Fibroblast of peridontal ligament (primary cell): ENCODE results near the gene KCNJ10.
A peak's percentile ranks its signal among the peaks of the same experiment; 100 is the strongest.
"Not testable (repeated sequence)": the region's sequence is repeated elsewhere in the genome, so short reads cannot be mapped to it uniquely, and the experiment has no call there.

Experiments
- DNase-seq: peaks from one replicate; pipeline ENCODE4 v3.0.0-alpha.2; 2010; ENCODE audit errors: extremely low read depth

Gene KCNJ10

DNA sequence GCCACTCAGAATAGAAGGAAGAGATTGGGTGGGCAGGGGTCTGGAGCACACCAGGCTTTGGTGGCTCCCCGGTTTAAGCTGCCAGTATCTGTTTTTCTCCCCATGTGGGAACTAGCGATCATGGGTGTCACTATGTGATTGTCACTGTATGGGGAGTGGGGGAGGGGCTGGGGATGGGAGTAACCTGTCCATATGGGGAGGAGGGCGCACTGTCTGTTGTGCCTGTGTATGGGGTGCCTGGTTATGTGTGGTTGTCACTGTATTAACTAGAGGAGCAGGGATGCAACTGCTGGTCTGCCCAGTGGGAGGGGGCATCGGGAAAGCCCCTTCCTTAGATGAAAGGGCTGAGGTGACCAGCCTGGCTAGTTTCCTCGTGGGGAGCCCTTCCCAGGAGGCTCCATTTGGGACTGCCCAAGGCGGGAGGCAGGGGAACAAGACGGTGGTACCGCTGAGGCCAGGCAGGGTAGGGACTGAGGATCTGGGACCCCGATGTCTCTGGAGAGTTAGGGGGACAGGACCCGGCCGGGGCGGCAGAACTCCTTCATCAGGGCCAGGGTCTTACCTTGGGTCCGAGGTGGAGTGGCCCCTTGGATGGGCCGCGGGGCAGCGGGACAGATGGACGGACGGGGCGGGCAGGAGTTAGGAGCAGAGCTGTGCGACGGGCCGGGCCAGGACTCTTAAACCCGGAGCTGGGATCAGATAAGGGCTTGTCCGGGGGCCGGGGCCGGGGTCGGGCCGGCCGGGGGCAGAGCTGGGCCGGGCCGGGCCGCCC is at the start of gene KCNJ10:
Gene KCNJ10, minus strand, starts transcription at position 701 of the 772 bp plus-strand sequence. CDS start 27,628 bp downstream, outside the sequence.
- DNase-seq = no peak

DNA sequence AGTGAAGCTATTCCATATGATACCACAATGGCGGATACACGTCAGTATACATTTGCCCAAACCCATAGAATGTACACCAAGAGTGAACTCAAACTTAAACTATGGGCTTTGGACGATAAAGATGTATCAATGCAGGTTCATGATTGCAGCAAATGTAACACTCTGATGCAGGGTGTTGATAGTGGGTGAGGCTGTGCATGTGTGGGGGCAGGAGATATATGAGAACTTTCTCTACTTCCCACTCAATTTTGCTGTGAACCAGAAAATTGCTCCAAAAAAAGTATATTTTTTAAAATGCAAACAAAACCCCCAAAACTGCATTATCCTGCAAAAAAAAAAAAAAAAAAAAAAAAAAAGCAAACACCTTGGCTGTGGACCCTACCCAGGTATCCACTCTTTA is 49.0 kb upstream of the KCNJ10 start:
- DNase-seq = no peak

DNA sequence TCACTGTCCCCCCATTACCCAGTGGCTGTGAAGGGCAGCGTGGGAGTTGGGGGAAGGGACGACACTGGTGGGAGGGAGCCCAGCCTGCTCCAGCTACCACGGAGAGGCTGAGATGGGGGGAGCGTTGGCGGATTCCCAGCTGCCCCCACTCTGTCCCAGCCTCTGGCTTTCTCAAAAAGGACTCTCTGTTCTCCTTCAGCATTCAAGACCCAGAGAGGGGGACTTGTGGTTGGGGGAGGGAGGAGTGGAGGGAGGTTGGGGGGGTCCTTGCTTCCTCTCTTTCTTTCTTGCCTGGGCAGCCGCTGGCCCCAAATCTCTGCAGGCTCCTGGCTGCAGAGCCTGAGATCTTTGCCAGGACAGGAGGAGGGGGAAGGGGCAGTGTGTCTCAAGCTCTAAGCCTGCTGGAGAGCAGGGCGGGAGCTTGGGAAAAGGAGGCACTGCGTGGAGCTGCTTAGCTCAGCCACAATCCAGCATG is 47.8 kb upstream of the KCNJ10 start:
- peak; percentile 55 for DNase-seq

DNA sequence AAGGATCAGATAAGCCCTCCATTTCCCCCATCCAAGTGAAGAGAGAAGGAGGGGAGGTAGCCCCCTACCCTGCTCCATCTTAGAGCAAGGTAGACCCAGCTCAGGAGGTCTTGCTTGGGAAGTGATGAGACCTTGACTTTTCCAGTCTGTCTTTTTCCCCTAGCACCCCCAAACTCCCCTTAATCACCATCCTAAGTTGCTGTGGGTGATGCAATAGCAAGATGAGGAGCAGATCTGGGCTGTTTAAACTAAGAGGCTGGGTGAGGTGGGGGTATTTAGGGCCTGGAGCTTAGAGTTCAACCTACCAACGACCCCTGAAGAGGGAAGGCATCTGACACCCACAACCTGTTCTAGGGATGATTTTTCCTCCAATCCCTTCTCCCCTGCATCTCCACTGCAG is 47.3 kb upstream of the KCNJ10 start:
- DNase-seq = no peak

DNA sequence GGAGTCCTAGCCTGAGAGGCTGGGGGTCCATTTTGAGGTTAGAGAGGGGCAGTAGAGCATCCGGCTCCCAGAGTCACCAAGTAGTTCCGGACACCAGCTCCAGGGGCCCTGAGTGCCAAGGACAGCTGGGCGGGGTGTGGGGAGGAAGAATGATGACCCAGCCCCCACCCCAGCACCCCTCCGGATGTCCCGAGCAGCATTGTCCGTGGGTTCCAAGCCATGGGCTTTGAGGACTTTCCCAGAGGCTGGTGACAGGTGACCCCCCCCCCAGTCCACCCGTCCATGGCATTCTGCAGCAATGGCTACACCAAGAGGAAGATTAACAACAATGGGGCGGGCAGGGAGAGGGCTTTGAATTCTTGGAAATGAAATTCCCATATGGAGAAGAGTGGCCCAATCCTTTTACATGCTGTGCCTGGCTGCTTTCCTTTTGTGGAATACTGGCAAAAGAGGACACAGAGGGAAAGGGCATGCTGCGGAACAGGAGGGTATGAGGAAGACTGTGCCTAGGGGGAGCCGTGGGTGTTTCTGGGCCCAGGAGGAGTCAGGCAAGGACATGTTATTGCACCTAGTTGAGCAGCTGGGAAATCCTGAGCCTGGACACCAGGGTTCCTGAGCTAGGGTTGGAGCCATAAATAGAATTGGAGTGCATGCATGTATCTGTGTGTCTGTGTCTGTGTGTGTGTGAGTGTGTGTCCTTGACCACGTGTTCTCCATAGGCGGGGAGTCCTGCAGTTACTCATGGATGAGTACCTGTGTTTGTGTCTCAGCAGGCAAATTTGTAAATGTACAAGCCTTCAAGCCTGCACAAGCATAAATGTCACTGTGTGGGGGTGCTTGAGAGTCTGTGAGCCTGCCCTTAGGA is 46.6 kb upstream of the KCNJ10 start:
- peak; percentile 42 for DNase-seq

DNA sequence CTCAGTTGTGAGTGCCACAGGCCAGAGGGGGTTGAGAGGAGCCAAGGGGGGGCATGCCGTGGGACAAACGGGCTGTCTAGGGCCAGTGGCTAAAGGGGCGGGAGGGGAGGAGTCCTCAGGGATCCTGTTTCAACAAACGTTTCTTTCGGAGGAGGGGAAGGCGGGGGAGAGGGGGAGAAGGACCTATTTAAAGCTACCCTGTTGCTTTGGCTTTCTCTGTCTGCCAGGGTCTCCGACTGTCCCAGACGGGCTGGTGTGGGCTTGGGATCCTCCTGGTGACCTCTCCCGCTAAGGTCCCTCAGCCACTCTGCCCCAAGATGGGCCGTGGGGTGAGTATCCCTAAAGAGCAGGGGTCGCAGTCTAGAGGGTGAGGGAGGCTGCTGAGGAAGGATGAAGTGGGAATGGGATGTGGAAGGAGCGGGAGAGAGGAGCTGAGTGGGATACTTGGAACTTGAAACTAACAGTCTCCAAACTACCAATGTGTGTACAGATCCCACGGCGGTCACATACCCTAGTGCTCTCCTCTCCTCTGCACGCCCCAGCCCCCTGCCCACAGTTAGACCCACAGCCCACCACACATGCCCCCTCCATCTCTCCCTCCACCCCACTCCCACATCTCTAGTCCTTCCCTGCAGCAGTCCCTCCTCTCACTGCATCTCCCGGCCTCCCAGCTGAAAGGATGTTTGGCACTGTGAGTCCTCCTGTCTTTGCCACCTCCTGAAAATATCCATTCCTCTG is 45.8 kb upstream of the KCNJ10 start, which contains the start of gene ATP1A2:
Gene ATP1A2, plus strand, starts transcription at position 215 of the 738 bp plus-strand sequence. Its CDS starts 103 bp downstream, at position 318.
- DNase-seq = no peak

DNA sequence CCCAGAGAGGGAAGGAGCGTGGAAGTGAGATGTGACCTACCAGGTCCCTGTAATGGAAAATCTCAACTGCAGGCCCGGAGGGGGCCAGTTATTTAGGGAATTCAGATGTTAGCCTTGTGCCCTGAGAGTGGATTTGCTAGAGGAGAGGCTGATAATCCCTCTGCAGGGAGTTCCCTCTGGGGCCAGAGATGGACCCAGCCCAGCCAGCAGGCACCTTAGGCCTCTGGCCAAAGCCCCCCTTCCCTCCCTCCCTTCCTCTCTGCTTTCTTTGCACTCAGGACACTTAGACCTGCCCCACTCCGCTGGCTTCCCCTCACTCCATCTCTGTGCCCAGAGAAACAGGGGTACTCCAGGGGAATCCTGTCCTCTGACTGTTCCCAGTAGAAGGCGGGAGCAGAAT is 44.1 kb upstream of the KCNJ10 start:
- DNase-seq = no peak

DNA sequence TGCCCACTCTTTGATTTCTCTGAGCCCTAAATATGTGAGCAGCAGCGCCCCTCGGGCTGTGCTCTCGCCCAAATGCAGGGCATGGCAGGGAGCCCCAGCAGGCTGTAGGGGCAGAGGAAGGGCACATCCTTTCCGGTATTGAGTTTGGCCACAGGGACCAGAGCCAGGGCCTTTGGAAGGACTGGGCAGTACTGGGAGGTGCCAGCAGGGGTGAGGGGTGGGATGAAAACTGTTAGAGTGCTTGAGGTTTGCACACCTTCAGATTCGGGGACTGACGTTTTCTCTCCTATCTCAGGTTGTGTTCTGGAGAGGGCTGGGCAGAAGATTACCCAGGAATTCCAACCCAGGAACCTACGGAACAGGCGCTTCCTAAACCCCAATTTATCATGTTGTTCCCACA is 43.4 kb upstream of the KCNJ10 start:
- no peak for DNase-seq

DNA sequence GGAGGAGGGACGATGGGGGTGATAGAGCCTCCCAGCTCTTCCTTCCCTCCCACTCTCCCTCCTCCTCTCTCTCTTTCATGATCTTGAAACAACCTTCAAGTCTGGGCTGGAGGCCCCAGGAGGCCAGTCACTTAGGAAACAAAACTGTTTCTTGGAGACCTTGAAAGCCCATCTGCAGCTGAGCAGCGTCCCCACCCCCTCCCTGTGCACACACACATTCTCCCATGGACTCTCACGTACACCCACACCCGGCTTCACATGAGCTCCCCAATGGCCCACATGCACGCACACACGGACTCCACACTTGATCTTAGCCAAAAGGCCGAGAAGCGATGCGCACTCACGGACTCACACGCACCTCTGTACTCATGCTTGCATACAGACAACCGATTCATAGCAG is 42.4 kb upstream of the KCNJ10 start:
- no peak for DNase-seq

DNA sequence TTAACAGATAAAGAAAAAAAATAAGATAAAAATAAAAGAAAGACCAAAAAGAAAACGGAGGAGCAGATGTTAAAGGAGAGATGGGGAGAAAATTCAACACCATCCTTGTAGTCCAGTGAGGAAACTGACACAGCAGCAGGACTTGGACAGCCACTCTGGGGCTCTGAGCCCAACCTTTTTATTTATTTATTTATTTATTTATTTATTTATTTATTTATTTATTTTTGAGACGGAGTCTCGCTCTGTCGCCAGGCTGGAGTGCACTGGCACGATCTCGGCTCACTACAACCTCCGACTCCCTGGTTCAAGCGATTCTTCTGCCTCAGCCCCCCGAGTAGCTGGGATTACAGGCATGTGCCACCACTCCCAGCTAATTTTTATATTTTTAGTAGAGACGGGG is 41.5 kb upstream of the KCNJ10 start:
- not testable (repeated sequence) for DNase-seq

DNA sequence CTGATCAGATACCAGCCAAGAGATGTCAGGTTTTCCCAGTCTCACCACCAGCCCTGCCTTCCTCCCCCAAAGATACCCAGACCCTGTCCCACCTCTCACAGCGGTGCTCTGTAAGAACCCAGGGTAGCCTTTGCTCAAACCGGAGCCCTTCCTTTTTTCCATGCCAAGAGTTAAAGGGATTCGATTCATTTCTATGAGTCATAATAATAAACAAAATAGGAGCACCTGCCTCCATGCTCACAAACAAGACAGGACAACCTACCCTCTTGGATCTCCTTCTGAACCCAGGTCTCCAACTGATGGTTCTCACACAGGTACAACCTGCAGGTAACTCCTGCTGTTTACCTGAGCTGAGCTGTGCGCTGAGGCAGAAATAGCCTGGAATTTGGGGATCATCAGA is 39.7 kb upstream of the KCNJ10 start:
- no peak for DNase-seq

DNA sequence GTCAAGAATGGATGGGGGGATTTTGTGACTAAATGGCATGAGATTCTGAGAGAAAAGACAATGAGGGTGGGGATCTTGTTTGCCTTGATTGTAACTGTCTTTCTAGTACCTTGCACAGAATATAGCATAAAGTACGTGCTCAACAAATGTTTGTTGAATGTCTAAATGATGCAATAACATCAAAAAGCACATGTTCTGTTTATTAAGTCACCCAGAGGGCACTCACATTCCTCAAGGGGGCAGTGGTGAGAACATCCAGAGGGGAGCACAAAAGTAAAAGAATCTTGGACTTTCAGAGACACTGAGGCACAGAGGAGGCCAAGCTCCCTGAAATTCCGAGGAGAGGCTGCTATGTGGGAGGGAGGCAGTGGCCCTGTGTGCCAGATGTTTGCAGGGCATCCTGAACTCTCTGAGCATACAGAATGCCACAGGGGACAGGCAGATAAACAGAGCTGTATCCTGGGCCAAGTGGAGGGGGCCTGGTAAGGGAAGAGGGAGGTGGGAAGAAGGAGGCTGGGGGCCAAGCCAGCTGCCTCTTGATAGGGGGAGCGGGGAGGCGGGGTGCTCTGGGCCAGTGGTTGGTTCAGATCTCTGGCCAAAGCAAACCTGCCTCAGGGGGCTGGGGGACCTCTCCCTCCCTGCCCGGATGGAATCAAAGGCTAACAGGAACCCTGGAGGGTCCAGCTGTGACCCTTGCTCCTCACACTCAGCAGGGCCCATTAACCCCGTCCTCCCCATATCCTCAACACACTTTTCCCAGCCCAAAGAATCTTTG is 39.1 kb upstream of the KCNJ10 start:
- DNase-seq = peak; percentile 61

DNA sequence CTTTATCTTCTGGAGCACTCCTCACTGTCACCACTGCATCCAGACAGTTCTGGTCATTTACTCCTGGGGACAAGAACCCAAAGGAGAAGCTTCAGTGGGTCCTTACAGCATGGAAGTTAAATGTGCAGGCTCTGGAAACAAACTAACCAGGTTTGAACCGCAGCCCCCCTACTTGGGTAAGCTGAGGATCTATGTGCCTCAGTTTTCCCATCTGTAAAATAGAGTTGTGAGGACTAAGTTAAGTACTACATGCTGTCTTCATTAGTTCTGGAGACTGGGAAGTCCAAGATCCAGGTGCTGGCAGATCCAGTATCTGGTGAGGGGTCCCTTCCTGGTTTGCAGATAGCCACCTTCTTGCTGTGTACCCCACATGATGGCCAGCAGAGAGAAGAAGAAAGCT is 37.6 kb upstream of the KCNJ10 start:
- DNase-seq = no peak

DNA sequence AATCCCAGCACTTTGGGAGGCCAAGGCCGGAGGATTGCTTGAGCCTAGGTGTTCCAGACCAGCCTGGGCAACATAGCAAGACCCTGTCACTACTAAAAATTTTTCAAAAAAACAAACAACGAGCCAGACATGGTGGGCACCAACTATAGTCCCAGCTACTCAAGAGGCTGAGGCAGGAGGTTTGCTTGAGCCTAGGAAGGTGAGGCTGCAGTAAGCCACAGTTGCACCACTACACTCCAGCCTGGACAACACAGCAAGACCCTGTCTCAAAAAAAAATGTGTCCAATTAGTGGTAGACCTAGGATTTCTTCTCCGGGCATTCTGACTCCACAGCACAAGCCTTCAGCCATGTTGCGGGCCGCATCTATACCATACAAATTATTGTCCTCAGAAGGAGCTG is 35.2 kb upstream of the KCNJ10 start:
- no peak for DNase-seq

DNA sequence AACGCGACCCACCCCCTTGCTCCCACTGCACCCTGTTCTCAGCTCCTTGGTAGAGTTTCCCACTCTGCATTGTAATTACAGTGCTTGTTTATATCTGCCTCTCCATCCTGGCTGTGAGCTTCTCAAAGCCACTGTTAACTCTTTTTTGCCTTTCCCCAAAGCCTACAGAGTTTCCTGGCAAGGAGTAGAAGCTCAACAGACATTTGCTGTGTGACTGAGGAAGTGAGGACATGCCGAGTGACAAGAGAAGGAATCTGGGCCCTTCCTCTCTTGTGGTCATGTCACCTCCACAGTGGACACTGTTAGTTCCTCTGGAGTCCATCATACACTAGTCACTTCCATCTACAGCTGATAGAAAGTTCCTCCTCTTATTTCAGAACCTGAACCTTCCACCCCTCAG is 34.5 kb upstream of the KCNJ10 start:
- DNase-seq = no peak

DNA sequence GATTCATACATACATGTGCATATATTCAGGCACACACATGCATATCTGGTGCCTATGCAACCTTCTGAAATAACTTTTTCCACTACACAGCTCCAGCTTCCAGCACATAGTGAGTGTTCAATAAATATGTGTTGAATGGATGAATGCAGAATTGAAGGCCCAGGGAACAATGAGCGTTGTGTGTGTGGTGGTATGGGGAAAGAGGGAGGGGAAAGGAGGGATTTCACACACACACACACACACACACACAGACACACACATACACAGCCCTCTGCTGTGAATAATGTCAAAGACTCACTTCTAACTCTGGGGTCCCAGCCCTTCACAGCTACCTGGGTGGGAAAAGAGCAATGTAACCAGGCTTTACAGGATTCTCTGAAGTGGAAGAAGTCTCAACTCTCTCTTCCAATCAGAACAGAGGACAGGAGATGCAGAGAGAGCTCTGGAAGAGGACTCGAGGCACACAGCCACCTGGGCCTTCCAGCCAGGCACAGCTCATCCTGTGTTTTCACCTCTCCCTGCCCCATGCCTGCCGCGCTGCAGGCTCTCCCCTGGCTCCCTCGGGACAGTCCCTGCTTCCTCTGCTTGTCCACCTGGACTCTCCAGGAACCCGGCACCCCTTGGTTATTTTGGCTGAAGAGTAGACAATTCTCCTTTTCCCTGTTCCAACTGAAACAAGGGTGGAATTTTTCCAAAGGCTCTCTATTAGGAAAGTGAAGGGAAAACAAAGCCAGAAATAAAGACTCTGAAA is 33.9 kb upstream of the KCNJ10 start:
- no peak for DNase-seq

DNA sequence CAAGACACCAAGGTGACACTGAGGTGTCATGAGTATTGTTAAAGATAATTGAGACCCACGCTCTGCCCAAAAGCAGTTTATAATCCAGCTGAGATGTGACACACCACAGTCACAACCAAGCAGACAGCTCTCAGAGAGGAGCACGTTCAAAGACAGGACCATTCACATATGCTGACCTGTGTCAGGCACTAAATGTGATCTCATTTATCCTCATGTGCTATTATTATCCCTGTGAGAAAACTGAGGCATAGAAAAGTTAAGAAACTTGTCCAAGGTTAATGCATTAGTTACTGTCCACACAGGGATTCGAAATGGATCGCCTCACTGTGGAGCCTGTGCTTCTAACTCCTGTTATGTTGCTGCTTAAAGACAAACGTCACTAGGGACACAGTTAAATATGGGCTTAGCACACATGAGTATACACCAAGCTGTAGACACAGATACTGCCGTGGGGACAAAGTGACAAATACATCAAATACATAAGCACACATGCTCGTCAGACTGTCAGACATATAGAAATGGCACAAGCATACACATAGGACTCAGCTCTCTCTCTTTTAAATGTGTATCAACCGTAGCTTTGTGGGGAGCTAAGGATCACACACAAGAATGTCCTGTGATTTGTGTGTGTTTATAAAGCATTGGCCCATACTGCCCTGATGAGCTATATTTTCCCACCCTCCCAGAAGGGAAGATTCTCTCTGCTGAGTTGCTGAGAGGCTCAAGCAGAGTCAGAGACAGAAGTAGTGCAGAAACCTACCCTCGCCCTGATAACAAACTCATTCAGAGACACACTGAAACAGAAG is 32.0 kb upstream of the KCNJ10 start:
- DNase-seq = peak; percentile 36

DNA sequence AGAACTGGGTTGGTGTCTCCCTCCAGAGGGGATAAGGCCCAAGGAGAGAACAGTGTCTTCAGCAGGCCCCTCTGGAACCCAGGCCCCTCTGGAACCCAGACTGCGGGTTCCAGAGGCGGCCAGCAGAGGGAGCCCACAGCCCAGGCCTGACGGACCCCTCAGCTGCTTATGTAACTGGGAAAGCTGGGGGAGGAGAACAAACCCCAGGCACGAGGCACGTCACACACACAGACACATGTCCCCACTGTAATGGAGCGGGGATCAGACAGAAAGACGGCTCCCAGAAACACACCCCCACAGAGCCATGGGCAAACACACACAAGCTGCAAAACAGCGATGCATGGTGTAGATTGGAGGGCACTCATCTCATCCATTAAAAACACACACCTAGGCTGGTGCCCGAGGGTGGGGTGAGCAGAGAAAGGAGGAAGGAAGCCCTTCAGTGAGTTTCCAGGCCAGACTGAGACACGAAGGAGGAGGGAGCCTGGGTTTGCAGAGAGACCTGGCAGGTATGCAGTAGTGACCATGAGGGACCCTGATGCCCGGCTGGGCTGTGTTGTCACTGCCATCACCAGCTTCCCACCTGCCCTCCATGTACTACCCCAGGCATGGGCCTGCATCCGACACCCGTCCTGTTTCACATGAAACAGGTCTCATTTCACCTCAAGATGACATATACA is 31.2 kb upstream of the KCNJ10 start:
- peak; percentile 77 for DNase-seq

DNA sequence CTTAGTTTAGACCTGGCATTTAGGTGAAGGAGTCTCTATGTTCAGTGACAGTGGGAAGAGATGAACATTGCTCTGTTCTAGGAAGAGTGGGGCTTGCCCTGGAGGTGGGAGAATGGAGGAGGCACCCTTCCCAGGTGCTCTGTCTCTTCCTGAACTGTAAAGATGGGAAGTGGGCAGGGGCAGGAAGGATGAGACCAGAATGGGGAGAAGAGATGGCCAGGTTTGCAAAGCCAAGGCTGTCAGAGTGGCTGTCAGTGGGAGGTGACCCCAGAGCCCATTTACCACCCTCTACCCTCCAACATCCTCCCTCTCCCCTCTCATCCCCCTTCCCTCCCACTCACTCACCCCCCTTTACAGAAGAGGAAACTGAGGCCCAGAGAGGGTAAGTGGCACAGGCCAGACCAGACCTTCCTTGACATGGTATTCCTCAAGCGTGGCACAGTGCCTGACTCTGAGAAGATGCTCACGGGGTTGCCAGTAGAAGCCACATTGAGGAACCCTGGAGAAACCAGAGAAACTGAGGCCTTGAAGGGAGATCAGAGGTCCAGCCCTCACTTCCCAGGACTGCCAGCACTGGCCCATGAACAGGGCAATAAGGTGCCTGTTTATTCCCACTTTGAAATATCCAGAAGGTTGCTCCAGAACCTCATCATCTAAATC is 29.9 kb upstream of the KCNJ10 start:
- DNase-seq = no peak
